ENCODE data around the gene SEPTIN8. TPM values are rescaled to one million over a fixed set of nuclear protein-coding genes. Genes with fewer than 3 reads are reported as not detected.
"Not testable (repeated sequence)": the region's sequence is repeated elsewhere in the genome, so short reads cannot be mapped to it uniquely, and the experiment has no call there.

SEPTIN8 gene
- total RNA-seq, 2 experiments from 2014 or later, result 10.6 to 15.5 TPM

- intact Hi-C loops (cut with micrococcal nuclease; ENCODE audit: unreplicated experiment), result no loop called here
- Histone ChIP-seq H3K4me2 (ENCODE audit: low read length) (no peak overlapping the region), H4K20me1 (ENCODE audit: insufficient read depth, low read length) (peaks cover 5% of the 10 kb centered on the region; the same call in 1 of the 2 replicates), H3K36me3 (ENCODE audit: insufficient read depth, low read length) (no peaks in the 10 kb centered on the region), H3K4me3 (ENCODE audit: low read depth, low read length, poor library complexity, severe bottlenecking) (no peak overlapping the region), H3K9me2 (ENCODE audit: insufficient read depth, low read length) (no peaks in the 10 kb centered on the region), H2AFZ (ENCODE audit: low read length) (no peak overlapping the region), H3K9me3 (ENCODE audit: low read length) (no peaks in the 10 kb centered on the region), H3K4me1 (ENCODE audit: insufficient read depth, low read length, poor library complexity, severe bottlenecking) (no peaks in the 10 kb centered on the region), H3K27ac (ENCODE audit: low read depth, low read length, poor library complexity, severe bottlenecking) (no peak overlapping the region), H3K79me2 (ENCODE audit: insufficient read depth, low read depth, low read length) (no peaks in the 10 kb centered on the region)
- BruUV-seq (replicated peaks), result no TSS peak
- no peak for DNase-seq (ENCODE audit: low spot score)
- TF ChIP-seq CTCF (conservative IDR thresholded peaks at IDR 0.05; ENCODE audit: low read length), result no peak
- no peak for TF ChIP-seq EZH2phosphoT487 (IDR thresholded peaks at IDR 0.05; ENCODE audit: borderline replicate concordance, low read depth, low read length)
- CTCF ChIA-PET (ENCODE audit: unreplicated experiment), result no interaction called here
- POLR2A ChIA-PET, result interaction anchor here (0.9 to 1.2 kb wide), 2 partner anchors 10 to 17 kb away, joined by 3 to 4 read pairs; no protein-coding TSS in a partner anchor
These were observed 31.4 kb upstream of the SEPTIN8 start for GRCh38 chr5:132808448-132808847.

GRCh38 chr5:132807163-132807838, 30.3 kb upstream of the SEPTIN8 start:
- DNase-seq (ENCODE audit: low spot score), result no peak

GRCh38 chr5:132806804-132807162, 29.7 kb upstream of the SEPTIN8 start:
- H3K4me2 ChIP-seq (ENCODE audit: low read length); intact Hi-C loops (cut with micrococcal nuclease; ENCODE audit: unreplicated experiment); H3K36me3 ChIP-seq (ENCODE audit: insufficient read depth, low read length); BruUV-seq (replicated peaks); H3K27ac ChIP-seq (ENCODE audit: low read depth, low read length, poor library complexity, severe bottlenecking); H3K9me3 ChIP-seq (ENCODE audit: low read length); POLR2A ChIA-PET; H3K4me1 ChIP-seq (ENCODE audit: insufficient read depth, low read length, poor library complexity, severe bottlenecking); H4K20me1 ChIP-seq (ENCODE audit: insufficient read depth, low read length); DNase-seq (ENCODE audit: low spot score); H3K79me2 ChIP-seq (ENCODE audit: insufficient read depth, low read depth, low read length); H3K9me2 ChIP-seq (ENCODE audit: insufficient read depth, low read length); H3K4me3 ChIP-seq (ENCODE audit: low read depth, low read length, poor library complexity, severe bottlenecking); H2AFZ ChIP-seq (ENCODE audit: low read length); CTCF ChIA-PET (ENCODE audit: unreplicated experiment): not testable (repeated sequence)

More at GRCh38 chr5:132807163-132807838, 30.3 kb upstream of the SEPTIN8 start:
- Histone ChIP-seq H3K36me3 (ENCODE audit: insufficient read depth, low read length) (no peaks in the 10 kb centered on the region), H3K27ac (ENCODE audit: low read depth, low read length, poor library complexity, severe bottlenecking) (no peak overlapping the region), H3K4me1 (ENCODE audit: insufficient read depth, low read length, poor library complexity, severe bottlenecking) (no peaks in the 10 kb centered on the region), H2AFZ (ENCODE audit: low read length) (no peak overlapping the region), H3K9me2 (ENCODE audit: insufficient read depth, low read length) (no peaks in the 10 kb centered on the region), H3K4me3 (ENCODE audit: low read depth, low read length, poor library complexity, severe bottlenecking) (no peak overlapping the region), H3K9me3 (ENCODE audit: low read length) (no peaks in the 10 kb centered on the region), H3K79me2 (ENCODE audit: insufficient read depth, low read depth, low read length) (no peaks in the 10 kb centered on the region), H4K20me1 (ENCODE audit: insufficient read depth, low read length) (peaks cover 5% of the 10 kb centered on the region; the same call in 1 of the 2 replicates), H3K4me2 (ENCODE audit: low read length) (no peak overlapping the region)
- intact Hi-C loops (cut with micrococcal nuclease; ENCODE audit: unreplicated experiment), result no loop called here
- POLR2A ChIA-PET, result interaction anchor here (0.9 to 1.2 kb wide), 2 partner anchors 9 to 16 kb away, joined by 3 to 4 read pairs; no protein-coding TSS in a partner anchor
- no TSS peak for BruUV-seq (replicated peaks)
- TF ChIP-seq CTCF (conservative IDR thresholded peaks at IDR 0.05; ENCODE audit: low read length) (no peak), EZH2phosphoT487 (IDR thresholded peaks at IDR 0.05; ENCODE audit: borderline replicate concordance, low read depth, low read length) (no peak)
- CTCF ChIA-PET (ENCODE audit: unreplicated experiment), result no interaction called here

- H3K79me2 ChIP-seq (ENCODE audit: insufficient read depth, low read depth, low read length); H3K4me2 ChIP-seq (ENCODE audit: low read length); DNase-seq (ENCODE audit: low spot score); H3K9me2 ChIP-seq (ENCODE audit: insufficient read depth, low read length); CTCF ChIA-PET (ENCODE audit: unreplicated experiment); H3K9me3 ChIP-seq (ENCODE audit: low read length); H3K36me3 ChIP-seq (ENCODE audit: insufficient read depth, low read length); H3K4me3 ChIP-seq (ENCODE audit: low read depth, low read length, poor library complexity, severe bottlenecking); H3K4me1 ChIP-seq (ENCODE audit: insufficient read depth, low read length, poor library complexity, severe bottlenecking); H2AFZ ChIP-seq (ENCODE audit: low read length); H3K27ac ChIP-seq (ENCODE audit: low read depth, low read length, poor library complexity, severe bottlenecking); BruUV-seq (replicated peaks); H4K20me1 ChIP-seq (ENCODE audit: insufficient read depth, low read length); intact Hi-C loops (cut with micrococcal nuclease; ENCODE audit: unreplicated experiment); POLR2A ChIA-PET: not testable (repeated sequence)
These were observed 28.8 kb upstream of the SEPTIN8 start for GRCh38 chr5:132805872-132806271.

GRCh38 chr5:132804219-132804618, 27.2 kb upstream of the SEPTIN8 start:
- DNase-seq (ENCODE audit: low spot score); H3K79me2 ChIP-seq (ENCODE audit: insufficient read depth, low read depth, low read length); H3K9me2 ChIP-seq (ENCODE audit: insufficient read depth, low read length); H3K9me3 ChIP-seq (ENCODE audit: low read length); H3K36me3 ChIP-seq (ENCODE audit: insufficient read depth, low read length); CTCF ChIA-PET (ENCODE audit: unreplicated experiment); BruUV-seq (replicated peaks); H4K20me1 ChIP-seq (ENCODE audit: insufficient read depth, low read length); H3K27ac ChIP-seq (ENCODE audit: low read depth, low read length, poor library complexity, severe bottlenecking); H2AFZ ChIP-seq (ENCODE audit: low read length); H3K4me3 ChIP-seq (ENCODE audit: low read depth, low read length, poor library complexity, severe bottlenecking); POLR2A ChIA-PET; H3K4me2 ChIP-seq (ENCODE audit: low read length); H3K4me1 ChIP-seq (ENCODE audit: insufficient read depth, low read length, poor library complexity, severe bottlenecking): not testable (repeated sequence)
- intact Hi-C loops (cut with micrococcal nuclease; ENCODE audit: unreplicated experiment), result loop anchor here (5.0 kb wide), 1 partner anchor 277 kb away; no protein-coding TSS in a partner anchor
